HepG2 (cell line): ENCODE data around the gene PROC. TPM values are rescaled to one million over a fixed set of nuclear protein-coding genes. Genes with fewer than 3 reads are reported as not detected.
A peak's percentile ranks its signal among the peaks of the same experiment; 100 is the strongest.

ENCODE experiments used
- DR1 ChIP-seq: sonication (generic); formaldehyde crosslinking; IDR thresholded peaks from 2 replicates; pipeline ENCODE4 v1.8.0; 2021; ENCODE audit warnings: mild to moderate bottlenecking, missing genetic modification reagents, inconsistent platforms
- FOSL2 ChIP-seq: sonication (generic); formaldehyde crosslinking; IDR thresholded peaks from 2 replicates; pipeline ENCODE4 v1.4.0; 2020; ENCODE audit warnings: missing genetic modification reagents
- MYPOP ChIP-seq: sonication (generic); formaldehyde crosslinking; IDR thresholded peaks from 2 replicates; pipeline ENCODE4 v1.8.1; 2023; ENCODE audit warnings: mild to moderate bottlenecking, moderate library complexity, missing genetic modification reagents
- REL ChIP-seq: sonication (generic); formaldehyde crosslinking; conservative IDR thresholded peaks from 2 replicates; pipeline ENCODE4 v1.8.0; 2022; ENCODE audit warnings: mild to moderate bottlenecking, missing genetic modification reagents, moderate library complexity
- RERE ChIP-seq: IDR thresholded peaks from 2 replicates; pipeline ENCODE4 v1.6.1; 2016; ENCODE audit warnings: low read depth, missing genetic modification reagents, missing compliant biosample characterization
- ZBTB14 ChIP-seq: sonication (generic); formaldehyde crosslinking; IDR thresholded peaks from 2 replicates; pipeline ENCODE4 v1.4.0; 2020; ENCODE audit warnings: missing genetic modification reagents
- ZC3H13 ChIP-seq: sonication (generic); formaldehyde crosslinking; IDR thresholded peaks from 2 replicates; pipeline ENCODE4 v1.8.1; 2023; ENCODE audit warnings: mild to moderate bottlenecking, missing genetic modification reagents, moderate library complexity
- ZFP90 ChIP-seq: sonication (generic); formaldehyde crosslinking; IDR thresholded peaks from 2 replicates; pipeline ENCODE4 v1.8.0; 2022; ENCODE audit warnings: missing genetic modification reagents, mild to moderate bottlenecking, inconsistent platforms, borderline replicate concordance
- ZNF264 ChIP-seq: sonication (generic); formaldehyde crosslinking; IDR thresholded peaks from 2 replicates; pipeline ENCODE4 v1.4.0; 2020; ENCODE audit warnings: missing genetic modification reagents
- ZNF713 ChIP-seq: sonication (generic); formaldehyde crosslinking; IDR thresholded peaks from 2 replicates; pipeline ENCODE4 v1.4.0; 2020; ENCODE audit warnings: mild to moderate bottlenecking, missing genetic modification reagents
- ZNF768 ChIP-seq: sonication (generic); formaldehyde crosslinking; IDR thresholded peaks from 2 replicates; pipeline ENCODE4 v1.4.0; 2020; ENCODE audit warnings: missing genetic modification reagents
- ZNF782 ChIP-seq: sonication (generic); formaldehyde crosslinking; IDR thresholded peaks from 2 replicates; pipeline ENCODE4 v1.4.0; 2020; ENCODE audit warnings: missing genetic modification reagents, mild to moderate bottlenecking, borderline replicate concordance
- polyA plus RNA-seq, 8 experiments: library from polyadenylated mRNA; depleted of rRNA in 3 of 8; stranded (reverse) in 7 of 8; unstranded in 1 of 8; fragments of >200 nt; fragmentation: Illumina TruSeq in 4 of 8; extraction: Trizol in 4 of 8; gene quantifications; 2 replicates each; pipeline versions ENCODE4 v1.2.1 to v1.2.3, GENCODE V29; 2011 to 2016; ENCODE audit warnings: low read depth in 4 of 8, missing spikeins in 1 of 8, mixed read lengths in 1 of 8; ENCODE audit not compliant: insufficient read depth in 1 of 8
- total RNA-seq, 5 experiments: library from RNA; depleted of rRNA; stranded (reverse); fragments of >200 nt; fragmentation: Illumina TruSeq; extraction: Trizol; gene quantifications; 2 replicates each; pipeline ENCODE4 v1.2.3, GENCODE V29; 2016; ENCODE audit warnings: low read depth in 1 of 5
- TF ChIP-seq, protein P1 (sequence below): IDR thresholded peaks from 2 replicates; pipeline ENCODE4 v1.6.1; 2012; ENCODE audit warnings: low read length, improper control_type of control experiment
- TF ChIP-seq, protein P2 (sequence below): sonication (generic); formaldehyde crosslinking; IDR thresholded peaks from 2 replicates; pipeline ENCODE4 v1.5.1; 2020; ENCODE audit warnings: missing genetic modification reagents, mild to moderate bottlenecking, borderline replicate concordance

PROC gene
- total and polyA plus RNA-seq, 2 of the 13 experiments (the other 11 are each of a cell fraction or from before 2014, with no cell fraction given), result 134 to 185 TPM

DNA sequence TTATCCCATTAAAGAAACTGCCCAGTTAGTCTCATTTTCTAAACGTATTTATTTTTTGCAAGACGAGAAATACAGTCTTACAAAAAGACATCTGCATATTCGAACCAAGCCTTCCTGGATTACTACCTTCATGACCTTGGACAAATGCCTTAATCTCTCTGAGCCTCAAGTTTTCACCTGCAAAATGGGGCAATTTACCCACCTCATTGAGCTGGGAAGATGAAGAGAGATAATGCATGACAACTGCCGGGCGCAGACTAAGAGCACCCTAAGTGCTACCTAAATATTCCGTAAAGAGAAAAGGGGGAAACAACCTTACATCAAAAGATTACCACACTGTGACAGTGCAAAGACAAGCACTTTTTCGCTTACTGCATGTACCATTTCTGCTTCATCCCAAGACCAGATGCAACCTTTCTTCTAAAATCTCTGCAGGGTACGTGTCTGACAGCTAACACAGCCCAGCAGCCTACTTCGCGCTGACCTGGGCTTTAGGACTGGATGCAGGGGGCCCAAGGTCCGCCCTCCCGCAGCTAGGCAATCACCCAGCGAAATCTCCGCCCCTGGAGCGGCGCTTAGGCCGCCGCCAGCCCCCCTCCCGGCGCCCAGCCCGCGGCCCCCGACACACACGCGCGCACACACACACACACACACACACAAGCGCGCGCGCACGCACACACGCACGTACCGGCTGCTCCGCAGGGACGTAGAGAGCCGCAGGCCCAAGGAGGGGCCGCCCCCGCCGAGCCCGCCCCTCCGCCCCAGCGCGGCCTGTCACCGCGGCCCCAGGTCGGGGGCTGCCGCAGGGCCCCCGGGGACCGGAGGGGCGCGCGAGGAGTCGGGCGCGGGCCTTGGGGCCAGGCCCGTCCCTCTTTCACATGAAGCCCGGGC lies 31.2 kb upstream of the PROC start (continued):
- TF ChIP-seq, protein P1, sequence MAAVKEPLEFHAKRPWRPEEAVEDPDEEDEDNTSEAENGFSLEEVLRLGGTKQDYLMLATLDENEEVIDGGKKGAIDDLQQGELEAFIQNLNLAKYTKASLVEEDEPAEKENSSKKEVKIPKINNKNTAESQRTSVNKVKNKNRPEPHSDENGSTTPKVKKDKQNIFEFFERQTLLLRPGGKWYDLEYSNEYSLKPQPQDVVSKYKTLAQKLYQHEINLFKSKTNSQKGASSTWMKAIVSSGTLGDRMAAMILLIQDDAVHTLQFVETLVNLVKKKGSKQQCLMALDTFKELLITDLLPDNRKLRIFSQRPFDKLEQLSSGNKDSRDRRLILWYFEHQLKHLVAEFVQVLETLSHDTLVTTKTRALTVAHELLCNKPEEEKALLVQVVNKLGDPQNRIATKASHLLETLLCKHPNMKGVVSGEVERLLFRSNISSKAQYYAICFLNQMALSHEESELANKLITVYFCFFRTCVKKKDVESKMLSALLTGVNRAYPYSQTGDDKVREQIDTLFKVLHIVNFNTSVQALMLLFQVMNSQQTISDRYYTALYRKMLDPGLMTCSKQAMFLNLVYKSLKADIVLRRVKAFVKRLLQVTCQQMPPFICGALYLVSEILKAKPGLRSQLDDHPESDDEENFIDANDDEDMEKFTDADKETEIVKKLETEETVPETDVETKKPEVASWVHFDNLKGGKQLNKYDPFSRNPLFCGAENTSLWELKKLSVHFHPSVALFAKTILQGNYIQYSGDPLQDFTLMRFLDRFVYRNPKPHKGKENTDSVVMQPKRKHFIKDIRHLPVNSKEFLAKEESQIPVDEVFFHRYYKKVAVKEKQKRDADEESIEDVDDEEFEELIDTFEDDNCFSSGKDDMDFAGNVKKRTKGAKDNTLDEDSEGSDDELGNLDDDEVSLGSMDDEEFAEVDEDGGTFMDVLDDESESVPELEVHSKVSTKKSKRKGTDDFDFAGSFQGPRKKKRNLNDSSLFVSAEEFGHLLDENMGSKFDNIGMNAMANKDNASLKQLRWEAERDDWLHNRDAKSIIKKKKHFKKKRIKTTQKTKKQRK, result no peak
- TF ChIP-seq RERE, result peak; percentile 46; the same call in 1 of the 2 replicates
- TF ChIP-seq ZNF782, result no peak
- TF ChIP-seq MYPOP (CRISPR knock-in tag), result peak; percentile 82
- no peak; the same call in 1 of the 2 replicates for TF ChIP-seq ZNF768 (CRISPR knock-in tag)
- TF ChIP-seq ZBTB14 (CRISPR knock-in tag), result peak; percentile 93
- peak; percentile 8 for TF ChIP-seq ZNF713
- TF ChIP-seq ZC3H13 (CRISPR knock-in tag), result 0 out of 2 replicates have a peak, but pooled peaks have one; percentile 69
- TF ChIP-seq, protein P2, sequence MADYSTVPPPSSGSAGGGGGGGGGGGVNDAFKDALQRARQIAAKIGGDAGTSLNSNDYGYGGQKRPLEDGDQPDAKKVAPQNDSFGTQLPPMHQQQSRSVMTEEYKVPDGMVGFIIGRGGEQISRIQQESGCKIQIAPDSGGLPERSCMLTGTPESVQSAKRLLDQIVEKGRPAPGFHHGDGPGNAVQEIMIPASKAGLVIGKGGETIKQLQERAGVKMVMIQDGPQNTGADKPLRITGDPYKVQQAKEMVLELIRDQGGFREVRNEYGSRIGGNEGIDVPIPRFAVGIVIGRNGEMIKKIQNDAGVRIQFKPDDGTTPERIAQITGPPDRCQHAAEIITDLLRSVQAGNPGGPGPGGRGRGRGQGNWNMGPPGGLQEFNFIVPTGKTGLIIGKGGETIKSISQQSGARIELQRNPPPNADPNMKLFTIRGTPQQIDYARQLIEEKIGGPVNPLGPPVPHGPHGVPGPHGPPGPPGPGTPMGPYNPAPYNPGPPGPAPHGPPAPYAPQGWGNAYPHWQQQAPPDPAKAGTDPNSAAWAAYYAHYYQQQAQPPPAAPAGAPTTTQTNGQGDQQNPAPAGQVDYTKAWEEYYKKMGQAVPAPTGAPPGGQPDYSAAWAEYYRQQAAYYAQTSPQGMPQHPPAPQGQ, result no peak
- TF ChIP-seq ZFP90 (CRISPR knock-in tag), result peak; percentile 46; the same call in 1 of the 2 replicates
- TF ChIP-seq DR1 (CRISPR knock-in tag), result no peak
- no peak for TF ChIP-seq REL (CRISPR knock-in tag)
- peak; percentile 53 for TF ChIP-seq FOSL2
- no peak for TF ChIP-seq ZNF264 (CRISPR knock-in tag)
